ENCODE data around the gene POLA1.

DNA sequence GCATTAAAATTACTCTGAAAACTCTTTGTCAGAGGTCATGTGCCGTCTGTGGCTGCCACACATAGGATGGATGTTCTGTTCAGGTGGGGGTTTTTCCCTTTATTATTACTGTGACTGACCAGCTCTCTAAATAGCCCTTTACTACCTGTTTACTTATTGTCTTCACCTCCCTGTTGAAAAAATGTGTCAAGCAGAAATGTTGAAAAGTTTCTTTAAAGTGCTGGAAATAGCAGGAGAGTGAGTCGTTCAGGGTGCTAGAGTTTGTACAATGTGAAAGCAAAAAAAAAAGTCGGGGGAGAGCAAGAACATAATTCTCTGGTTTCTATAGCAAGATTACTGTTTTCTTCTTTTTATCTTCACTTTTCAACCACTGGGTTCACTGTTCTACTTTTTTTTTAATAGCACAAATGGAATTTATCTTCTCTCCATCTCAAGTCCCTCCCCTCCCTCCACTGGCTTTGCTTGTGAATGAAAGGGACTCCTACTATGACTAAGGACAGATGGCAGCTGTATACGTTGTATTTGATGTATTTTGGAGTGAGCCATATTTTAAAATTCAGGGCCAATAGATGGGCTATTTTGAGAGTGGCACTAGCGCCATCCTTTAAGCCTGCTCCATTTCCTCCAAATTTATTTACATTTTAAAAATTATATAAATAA is 288.7 kb downstream of the POLA1 start:
- TF ChIP-seq, protein P1, sequence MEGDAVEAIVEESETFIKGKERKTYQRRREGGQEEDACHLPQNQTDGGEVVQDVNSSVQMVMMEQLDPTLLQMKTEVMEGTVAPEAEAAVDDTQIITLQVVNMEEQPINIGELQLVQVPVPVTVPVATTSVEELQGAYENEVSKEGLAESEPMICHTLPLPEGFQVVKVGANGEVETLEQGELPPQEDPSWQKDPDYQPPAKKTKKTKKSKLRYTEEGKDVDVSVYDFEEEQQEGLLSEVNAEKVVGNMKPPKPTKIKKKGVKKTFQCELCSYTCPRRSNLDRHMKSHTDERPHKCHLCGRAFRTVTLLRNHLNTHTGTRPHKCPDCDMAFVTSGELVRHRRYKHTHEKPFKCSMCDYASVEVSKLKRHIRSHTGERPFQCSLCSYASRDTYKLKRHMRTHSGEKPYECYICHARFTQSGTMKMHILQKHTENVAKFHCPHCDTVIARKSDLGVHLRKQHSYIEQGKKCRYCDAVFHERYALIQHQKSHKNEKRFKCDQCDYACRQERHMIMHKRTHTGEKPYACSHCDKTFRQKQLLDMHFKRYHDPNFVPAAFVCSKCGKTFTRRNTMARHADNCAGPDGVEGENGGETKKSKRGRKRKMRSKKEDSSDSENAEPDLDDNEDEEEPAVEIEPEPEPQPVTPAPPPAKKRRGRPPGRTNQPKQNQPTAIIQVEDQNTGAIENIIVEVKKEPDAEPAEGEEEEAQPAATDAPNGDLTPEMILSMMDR (IDR thresholded peaks at IDR 0.05) = no peak
- TF ChIP-seq EZH2 (IDR thresholded peaks at IDR 0.05) = no peak

Data from neural progenitor cell (in vitro differentiated cells).